Endodermal cell (in vitro differentiated cells): ENCODE data around the gene CACTIN. TPM values are rescaled to one million over a fixed set of nuclear protein-coding genes. Genes with fewer than 3 reads are reported as not detected.

Experiments
- DNase-seq: peaks from one replicate; pipeline ENCODE4 v3.0.0-alpha.2; 2017
- H3K27ac ChIP-seq: 2 replicates; pipeline ENCODE4 v1.5.1; 2013; ENCODE audit warnings: mild to moderate bottlenecking, low read depth, low read length, moderate library complexity
- H3K27me3 ChIP-seq: 2 replicates; pipeline ENCODE4 v1.6.1; 2013; ENCODE audit warnings: mild to moderate bottlenecking, low read length, moderate library complexity; ENCODE audit not compliant: insufficient read depth, control insufficient read depth, poor library complexity, severe bottlenecking
- H3K36me3 ChIP-seq: 2 replicates; pipeline ENCODE4 v1.7.0; 2013; ENCODE audit warnings: mild to moderate bottlenecking, low read length, moderate library complexity; ENCODE audit not compliant: control insufficient read depth, insufficient read depth
- H3K4me1 ChIP-seq: one replicate; pipeline ENCODE4 v1.7.0; 2013; ENCODE audit warnings: low read length; ENCODE audit not compliant: control insufficient read depth, insufficient read depth
- H3K4me3 ChIP-seq: 2 replicates; pipeline ENCODE4 v1.5.1; 2013; ENCODE audit warnings: mild to moderate bottlenecking, low read length, moderate library complexity
- H3K9ac ChIP-seq: 2 replicates; pipeline ENCODE4 v1.6.1; 2013; ENCODE audit warnings: mild to moderate bottlenecking, low read length, moderate library complexity; ENCODE audit not compliant: poor library complexity, severe bottlenecking; ENCODE audit errors: extremely low read depth
- H3K9me3 ChIP-seq: 2 replicates; pipeline ENCODE4 v1.6.1; 2013; ENCODE audit warnings: mild to moderate bottlenecking, low read length, moderate library complexity; ENCODE audit not compliant: control insufficient read depth
- H3K27ac Mint-ChIP-seq: 2 replicates; pipeline ENCODE4 v1.8.0; 2020; ENCODE audit warnings: mixed read lengths
- H3K27me3 Mint-ChIP-seq: 2 replicates; pipeline ENCODE4 v1.8.0; 2021; ENCODE audit warnings: mild to moderate bottlenecking, mixed read lengths; ENCODE audit not compliant: insufficient read depth
- H3K36me3 Mint-ChIP-seq: 2 replicates; pipeline ENCODE4 v1.8.0; 2020; ENCODE audit warnings: low read depth, mixed read lengths
- H3K4me1 Mint-ChIP-seq: 2 replicates; pipeline ENCODE4 v1.8.0; 2020; ENCODE audit warnings: mixed read lengths
- H3K4me3 Mint-ChIP-seq: 2 replicates; pipeline ENCODE4 v1.8.0; 2020; ENCODE audit warnings: mild to moderate bottlenecking, moderate library complexity, mixed read lengths
- H3K9me3 Mint-ChIP-seq: 2 replicates; pipeline ENCODE4 v1.8.0; 2020; ENCODE audit warnings: mild to moderate bottlenecking, mixed read lengths
- WGBS, 2 experiments: methylation state at CpG; one replicate each; pipeline versions ENCODE4 v1.1.5 to v1.1.7; 2013; ENCODE audit warnings: missing lambda C conversion rate in 2 of 2, mixed read lengths in 1 of 2; ENCODE audit not compliant: insufficient coverage in 1 of 2, insufficient read length in 1 of 2; 5-methylcytosine and 5-hydroxymethylcytosine counted together
- total RNA-seq, 2 donors: library from RNA; stranded (reverse); fragmentation: NEBNext Ultra II Directional in 1 of 2; extraction: Animal tissue kit (Norgen Biotek cat#: 25700) in 1 of 2; gene quantifications; 2 replicates in 1 of 2; 3 replicates in 1 of 2; pipeline ENCODE4 v1.2.1, GENCODE V29; 2021
- TF ChIP-seq, protein P1 (sequence below): fragments of 200-600 bp; sonication (generic); conservative IDR thresholded peaks from 2 replicates; pipeline ENCODE4 v1.5.0; 2021; ENCODE audit warnings: antibody characterized with exemption, mild to moderate bottlenecking

The CACTIN gene
- total RNA-seq, 2 donors from 2014 or later: 31.5 to 33.5 TPM

DNA sequence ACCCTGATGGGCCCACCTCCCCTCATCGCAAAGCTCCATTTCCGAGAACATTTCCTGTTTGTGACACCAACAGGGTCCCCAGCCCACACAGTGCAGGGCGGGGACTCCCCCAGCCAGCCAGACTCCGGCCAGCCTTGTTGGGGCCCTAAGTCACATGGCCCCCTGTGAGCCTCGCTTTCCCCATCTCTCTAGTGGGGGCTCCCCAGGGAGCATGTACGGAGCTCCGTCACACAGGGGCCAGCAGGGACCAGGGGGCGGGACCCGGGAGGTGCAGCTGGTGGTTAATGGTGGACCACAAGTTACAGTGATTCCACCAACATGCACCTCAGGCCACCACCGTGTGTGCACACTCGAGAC, 21.6 kb downstream of the CACTIN start:
- DNase-seq: no peak
- TF ChIP-seq, protein P1, sequence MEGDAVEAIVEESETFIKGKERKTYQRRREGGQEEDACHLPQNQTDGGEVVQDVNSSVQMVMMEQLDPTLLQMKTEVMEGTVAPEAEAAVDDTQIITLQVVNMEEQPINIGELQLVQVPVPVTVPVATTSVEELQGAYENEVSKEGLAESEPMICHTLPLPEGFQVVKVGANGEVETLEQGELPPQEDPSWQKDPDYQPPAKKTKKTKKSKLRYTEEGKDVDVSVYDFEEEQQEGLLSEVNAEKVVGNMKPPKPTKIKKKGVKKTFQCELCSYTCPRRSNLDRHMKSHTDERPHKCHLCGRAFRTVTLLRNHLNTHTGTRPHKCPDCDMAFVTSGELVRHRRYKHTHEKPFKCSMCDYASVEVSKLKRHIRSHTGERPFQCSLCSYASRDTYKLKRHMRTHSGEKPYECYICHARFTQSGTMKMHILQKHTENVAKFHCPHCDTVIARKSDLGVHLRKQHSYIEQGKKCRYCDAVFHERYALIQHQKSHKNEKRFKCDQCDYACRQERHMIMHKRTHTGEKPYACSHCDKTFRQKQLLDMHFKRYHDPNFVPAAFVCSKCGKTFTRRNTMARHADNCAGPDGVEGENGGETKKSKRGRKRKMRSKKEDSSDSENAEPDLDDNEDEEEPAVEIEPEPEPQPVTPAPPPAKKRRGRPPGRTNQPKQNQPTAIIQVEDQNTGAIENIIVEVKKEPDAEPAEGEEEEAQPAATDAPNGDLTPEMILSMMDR: no peak
- H3K27me3 Mint-ChIP-seq: peaks cover 2% of the 10 kb centered on the region
- H3K4me3 ChIP-seq: no peak overlapping the region
- no peaks in the 10 kb centered on the region for H3K9me3 ChIP-seq
- H3K4me1 Mint-ChIP-seq: peaks cover 6% of the 10 kb centered on the region
- H3K4me1 ChIP-seq: no peaks in the 10 kb centered on the region
- no peak overlapping the region for H3K4me3 Mint-ChIP-seq
- no peak overlapping the region for H3K9ac ChIP-seq
- H3K27me3 ChIP-seq: peaks cover 16% of the 10 kb centered on the region
- 88% methylated on average over 6 to 11 of the region's 11 CpGs for WGBS, 2 experiments
- no peaks in the 10 kb centered on the region for H3K36me3 ChIP-seq
- H3K9me3 Mint-ChIP-seq: no peaks in the 10 kb centered on the region
- peaks cover 3% of the 10 kb centered on the region for H3K36me3 Mint-ChIP-seq
- H3K27ac ChIP-seq: no peak overlapping the region
- H3K27ac Mint-ChIP-seq: no peak overlapping the region

DNA sequence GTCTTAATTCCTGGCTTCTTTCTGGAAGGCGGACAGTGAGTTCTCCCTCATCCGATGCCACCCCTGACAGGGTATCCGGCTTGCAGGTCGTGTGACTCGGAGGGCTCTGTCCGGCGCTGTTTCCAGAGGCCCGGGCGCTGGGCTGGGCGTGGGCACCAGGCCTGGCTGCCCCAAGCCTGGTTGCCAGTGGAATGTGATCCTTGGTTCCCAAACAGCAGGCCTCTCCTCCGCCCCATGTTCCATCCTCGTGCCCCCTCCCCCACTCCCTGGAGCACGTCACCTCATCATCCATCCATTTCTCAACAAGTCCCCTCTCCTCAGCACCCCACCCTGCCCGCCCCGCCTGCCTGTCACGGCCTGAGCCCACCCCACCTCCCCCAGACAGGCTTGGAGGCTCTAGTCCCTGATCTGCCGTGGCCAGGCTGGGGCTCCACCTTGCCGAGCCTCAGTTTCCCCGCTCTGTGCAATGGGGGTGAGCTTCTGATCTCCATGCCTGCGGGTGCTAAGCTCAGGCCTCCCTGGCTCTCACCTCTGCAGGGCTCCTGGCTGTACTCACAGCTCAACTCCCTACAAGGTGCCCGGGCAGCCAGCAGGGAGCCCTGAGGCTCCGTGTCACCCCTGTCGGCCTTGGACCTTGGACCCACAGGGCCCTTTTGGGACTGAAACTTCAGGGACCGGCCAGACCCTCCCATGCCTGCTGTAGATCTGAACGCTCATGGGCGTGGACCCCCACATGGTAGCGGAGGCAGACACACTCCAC, 22.2 kb downstream of the CACTIN start:
- Histone ChIP-seq H3K36me3 (no peaks in the 10 kb centered on the region), H3K9ac (no peak overlapping the region), H3K9me3 (no peaks in the 10 kb centered on the region), H3K27ac (no peak overlapping the region), H3K4me1 (no peaks in the 10 kb centered on the region), H3K27me3 (peaks cover 16% of the 10 kb centered on the region), H3K4me3 (no peak overlapping the region)
- H3K9me3 Mint-ChIP-seq: no peaks in the 10 kb centered on the region
- TF ChIP-seq, protein P1: no peak
- peaks cover 2% of the 10 kb centered on the region for H3K27me3 Mint-ChIP-seq
- DNase-seq: no peak
- H3K36me3 Mint-ChIP-seq: no peaks in the 10 kb centered on the region
- H3K4me3 Mint-ChIP-seq: no peak overlapping the region
- no peak overlapping the region for H3K27ac Mint-ChIP-seq
- peaks cover 6% of the 10 kb centered on the region for H3K4me1 Mint-ChIP-seq
- 84 to 91% methylated on average over 19 to 27 of the region's 27 CpGs for WGBS, 2 experiments

DNA sequence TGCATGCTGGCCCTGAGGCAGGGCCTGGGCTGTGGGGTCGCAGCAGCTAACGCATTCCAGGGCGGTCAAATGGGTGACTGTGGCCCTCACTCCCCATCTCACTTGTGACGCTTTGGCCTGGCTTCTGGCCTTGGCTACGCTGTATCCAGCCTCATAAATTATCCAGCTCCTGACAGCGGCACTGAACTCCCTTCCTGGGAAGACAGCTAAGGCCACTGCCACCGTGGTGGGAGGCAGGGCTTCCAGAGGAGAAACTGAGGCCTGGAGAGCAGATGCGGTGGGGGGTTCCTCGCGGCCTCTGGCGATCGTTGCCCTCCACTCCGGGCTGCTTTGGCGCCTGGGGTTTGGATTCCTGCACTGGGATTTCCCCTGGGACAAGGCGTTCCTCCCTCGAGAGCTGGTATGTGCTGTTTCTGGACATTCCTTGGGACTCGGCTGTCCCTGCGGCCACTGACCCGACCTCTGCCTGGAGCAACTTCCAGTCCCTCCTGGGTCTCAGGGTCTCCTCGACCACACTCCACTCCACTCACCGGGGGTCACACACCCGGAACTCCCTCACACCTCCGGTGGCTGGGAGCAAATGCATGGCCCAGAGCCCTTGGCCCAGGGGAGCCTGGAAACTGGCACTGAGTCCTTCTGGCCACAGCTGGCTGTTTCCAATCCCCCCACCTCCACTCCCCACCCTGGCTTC, 23.3 kb downstream of the CACTIN start:
- Histone ChIP-seq H3K4me3 (no peak overlapping the region), H3K36me3 (no peaks in the 10 kb centered on the region), H3K9me3 (no peaks in the 10 kb centered on the region), H3K27ac (no peak overlapping the region), H3K27me3 (peaks cover 16% of the 10 kb centered on the region), H3K9ac (no peak overlapping the region), H3K4me1 (no peaks in the 10 kb centered on the region)
- peaks cover 2% of the 10 kb centered on the region for H3K27me3 Mint-ChIP-seq
- no peaks in the 10 kb centered on the region for H3K36me3 Mint-ChIP-seq
- TF ChIP-seq, protein P1: no peak
- peaks cover 6% of the 10 kb centered on the region for H3K4me1 Mint-ChIP-seq
- H3K9me3 Mint-ChIP-seq: no peaks in the 10 kb centered on the region
- DNase-seq: no peak
- H3K27ac Mint-ChIP-seq: no peak overlapping the region
- WGBS, 2 experiments: 90 to 97% methylated on average over 9 to 23 of the region's 23 CpGs
- H3K4me3 Mint-ChIP-seq: no peak overlapping the region
